WTC11 (cell line): ENCODE results near the gene CCDC82. TPM values are rescaled to one million over a fixed set of nuclear protein-coding genes. Genes with fewer than 3 reads are reported as not detected.

ENCODE experiments used
- ATAC-seq: fragments of 200-7000 bp; cut with Tn5 transposase; 2 replicates; pipeline ENCODE4 v1.10.0; 2021; ENCODE audit warnings: mild to moderate bottlenecking, moderate library complexity
- CTCF ChIA-PET: fragments of 300-600 bp; sonication (Branson Sonifier 250); formaldehyde crosslinking; loops from one replicate; lab custom pipeline; 2021; ENCODE audit warnings: antibody characterized with exemption; lab: Charles Lee
- POLR2A ChIA-PET: fragments of 350-600 bp; sonication (Branson Sonifier 250); formaldehyde crosslinking; loops from one replicate; lab custom pipeline; 2021; ENCODE audit warnings: antibody characterized with exemption; lab: Charles Lee
- DNase-seq: peaks from one replicate; pipeline ENCODE4 v3.0.0; 2021; ENCODE audit warnings: low spot score
- H3K27ac Mint-ChIP-seq: 2 replicates; pipeline ENCODE4 v1.8.0; 2021; ENCODE audit warnings: mixed read lengths
- H3K27me3 Mint-ChIP-seq: 2 replicates; pipeline ENCODE4 v1.8.0; 2021; ENCODE audit warnings: low read depth, mild to moderate bottlenecking, moderate library complexity, mixed read lengths
- H3K36me3 Mint-ChIP-seq: 2 replicates; pipeline ENCODE4 v1.8.0; 2021; ENCODE audit warnings: mixed read lengths
- H3K4me1 Mint-ChIP-seq: 2 replicates; pipeline ENCODE4 v1.8.0; 2022; ENCODE audit warnings: mixed read lengths
- H3K4me3 Mint-ChIP-seq: 2 replicates; pipeline ENCODE4 v1.8.0; 2021; ENCODE audit warnings: mild to moderate bottlenecking, moderate library complexity, mixed read lengths
- H3K9me3 Mint-ChIP-seq: 2 replicates; pipeline ENCODE4 v1.8.0; 2021; ENCODE audit warnings: mixed read lengths
- ESRRA ChIP-seq: sonication (generic); formaldehyde crosslinking; IDR thresholded peaks from 2 replicates; pipeline ENCODE4 v1.8.1; 2022; ENCODE audit warnings: mild to moderate bottlenecking, missing genetic modification reagents, borderline replicate concordance
- FOXK1 ChIP-seq: sonication (generic); formaldehyde crosslinking; IDR thresholded peaks from 2 replicates; pipeline ENCODE4 v1.8.0; 2022; ENCODE audit warnings: mild to moderate bottlenecking, moderate library complexity, missing genetic modification reagents
- FOXP4 ChIP-seq: sonication (generic); formaldehyde crosslinking; IDR thresholded peaks from 2 replicates; pipeline ENCODE4 v1.8.0; 2022; ENCODE audit warnings: mild to moderate bottlenecking, missing genetic modification reagents
- GTF2I ChIP-seq: fragments of 250-450 bp; sonication (Bioruptor Pico); conservative IDR thresholded peaks from 2 replicates; pipeline ENCODE4 v1.4.0; 2021; ENCODE audit warnings: mild to moderate bottlenecking
- JAZF1 ChIP-seq: fragments of 250-450 bp; sonication (Bioruptor Pico); IDR thresholded peaks from 2 replicates; pipeline ENCODE4 v1.9.0; 2021; ENCODE audit warnings: moderate library complexity, mild to moderate bottlenecking, inconsistent platforms
- MYBL2 ChIP-seq: sonication (generic); formaldehyde crosslinking; IDR thresholded peaks from 2 replicates; pipeline ENCODE4 v1.8.1; 2023; ENCODE audit warnings: mild to moderate bottlenecking, moderate library complexity, missing genetic modification reagents
- NR2C2 ChIP-seq: sonication (generic); formaldehyde crosslinking; IDR thresholded peaks from 2 replicates; pipeline ENCODE4 v1.8.0; 2022; ENCODE audit warnings: mild to moderate bottlenecking, missing genetic modification reagents
- RELA ChIP-seq: sonication (generic); formaldehyde crosslinking; IDR thresholded peaks from 2 replicates; pipeline ENCODE4 v1.8.1; 2022; ENCODE audit warnings: missing genetic modification reagents, mild to moderate bottlenecking, borderline replicate concordance
- RORB ChIP-seq: fragments of 250-450 bp; sonication (Bioruptor Pico); IDR thresholded peaks from 2 replicates; pipeline ENCODE4 v1.9.0; 2021; ENCODE audit warnings: mild to moderate bottlenecking
- USF2 ChIP-seq: sonication (generic); formaldehyde crosslinking; IDR thresholded peaks from 2 replicates; pipeline ENCODE4 v1.8.1; 2023; ENCODE audit warnings: mild to moderate bottlenecking, missing genetic modification reagents, moderate library complexity
- ZNF138 ChIP-seq: sonication (generic); formaldehyde crosslinking; conservative IDR thresholded peaks from 2 replicates; pipeline ENCODE4 v1.8.1; 2022; ENCODE audit warnings: mild to moderate bottlenecking, moderate library complexity, missing genetic modification reagents
- ZNF425 ChIP-seq: fragments of 250-450 bp; sonication (Bioruptor Pico); conservative IDR thresholded peaks from 2 replicates; pipeline ENCODE4 v1.9.0; 2021; ENCODE audit warnings: mild to moderate bottlenecking
- ZNF671 ChIP-seq: fragments of 250-450 bp; sonication (Bioruptor Pico); IDR thresholded peaks from 2 replicates; pipeline ENCODE4 v1.8.0; 2021; ENCODE audit warnings: mild to moderate bottlenecking
- total RNA-seq: library from RNA; stranded (reverse); gene quantifications from 3 replicates; pipeline ENCODE4 v1.2.3, GENCODE V29; 2021
- TF ChIP-seq, protein P1 (sequence below): sonication (generic); formaldehyde crosslinking; IDR thresholded peaks from 2 replicates; pipeline ENCODE4 v1.8.1; 2023; ENCODE audit warnings: mild to moderate bottlenecking, missing genetic modification reagents

The CCDC82 gene
- total RNA-seq, 1 experiment from 2014 or later = 16.3 TPM

DNA sequence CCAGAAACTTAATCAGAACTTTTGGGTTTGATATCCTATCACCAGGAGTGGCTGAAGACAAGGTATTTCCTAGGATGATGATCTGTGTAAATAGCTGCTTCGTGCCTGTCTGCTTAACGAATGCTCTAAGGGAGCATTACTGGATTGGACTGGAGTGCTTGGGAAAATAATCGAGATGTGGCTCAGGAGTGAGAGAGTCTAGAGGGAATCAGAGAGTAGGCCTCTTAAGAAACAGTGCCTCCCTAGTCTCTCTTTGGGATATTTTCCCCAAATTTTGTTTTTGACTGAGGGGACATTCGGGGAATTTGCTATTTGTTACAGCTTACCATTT, 49.2 kb downstream of the CCDC82 start:
- H3K36me3 Mint-ChIP-seq = no peaks in the 10 kb centered on the region

DNA sequence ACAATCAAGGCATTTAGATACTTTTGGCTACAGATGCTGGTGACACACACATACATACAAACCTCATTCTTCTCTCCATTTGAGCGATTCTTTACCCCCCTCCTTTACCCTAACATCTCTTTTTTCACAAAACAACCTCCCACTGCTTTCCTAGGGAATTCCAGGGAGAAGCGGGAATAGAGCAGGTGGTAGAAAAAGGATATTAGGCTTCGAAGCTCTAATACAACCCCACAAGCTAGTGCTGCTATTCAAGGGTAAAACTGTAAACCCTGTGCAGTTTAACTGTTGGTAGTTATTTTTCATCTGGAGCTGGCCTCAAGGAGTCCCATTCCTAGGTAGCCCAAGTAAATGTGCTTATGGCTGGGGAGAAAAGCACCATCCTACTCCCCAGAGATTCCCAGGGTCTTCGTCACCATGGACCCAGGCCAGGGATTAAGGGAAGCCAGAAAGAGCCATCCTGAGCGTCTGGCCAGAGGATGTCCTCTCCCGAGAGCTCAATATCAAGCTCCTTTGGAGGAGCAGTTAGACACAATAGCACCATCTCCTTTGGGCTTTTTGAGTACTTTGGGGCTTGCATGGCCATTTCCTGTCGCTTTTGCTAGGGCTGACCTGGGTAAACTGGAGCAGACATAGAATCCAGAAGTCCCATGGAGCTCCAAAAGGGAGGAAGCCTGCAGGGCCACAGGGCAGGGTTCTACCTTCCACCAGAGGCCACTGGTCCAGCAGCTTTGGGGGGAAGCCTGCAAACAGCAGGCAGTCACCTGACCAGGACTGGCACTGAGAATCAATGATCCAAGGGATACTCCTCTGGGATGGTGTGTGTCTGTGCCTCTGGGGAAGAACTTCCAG, 49.8 kb downstream of the CCDC82 start:
- Mint-ChIP-seq H3K27ac (no peak overlapping the region), H3K4me3 (no peak overlapping the region), H3K27me3 (no peaks in the 10 kb centered on the region), H3K4me1 (peaks cover 76% of the 10 kb centered on the region), H3K36me3 (no peaks in the 10 kb centered on the region), H3K9me3 (no peaks in the 10 kb centered on the region)
- ChIA-PET CTCF (interaction anchor here (0.5 to 5.2 kb wide), 7 partner anchors 10 to 400 kb away, joined by 3 to 107 read pairs (median 3); no protein-coding TSS in a partner anchor), POLR2A (no interaction called here)
- TF ChIP-seq GTF2I (CRISPR knock-in tag) (no peak), ESRRA (no peak), USF2 (CRISPR knock-in tag) (peak; percentile 61), RORB (CRISPR knock-in tag) (no peak)
- ATAC-seq (no peak), DNase-seq (no peak)

More for the DNA sequence above, 49.2 kb downstream of the CCDC82 start:
- DNase-seq (no peak), ATAC-seq (no peak)
- Mint-ChIP-seq H3K27ac (no peak overlapping the region), H3K4me1 (peaks cover 71% of the 10 kb centered on the region), H3K27me3 (no peaks in the 10 kb centered on the region), H3K9me3 (no peaks in the 10 kb centered on the region), H3K4me3 (no peak overlapping the region)
- no peak for TF ChIP-seq ZNF138
- TF ChIP-seq ZNF671 (CRISPR knock-in tag) = no peak
- TF ChIP-seq FOXK1 (CRISPR knock-in tag) = no peak
- no peak for TF ChIP-seq USF2 (CRISPR knock-in tag)
- no peak for TF ChIP-seq MYBL2
- TF ChIP-seq, protein P1, sequence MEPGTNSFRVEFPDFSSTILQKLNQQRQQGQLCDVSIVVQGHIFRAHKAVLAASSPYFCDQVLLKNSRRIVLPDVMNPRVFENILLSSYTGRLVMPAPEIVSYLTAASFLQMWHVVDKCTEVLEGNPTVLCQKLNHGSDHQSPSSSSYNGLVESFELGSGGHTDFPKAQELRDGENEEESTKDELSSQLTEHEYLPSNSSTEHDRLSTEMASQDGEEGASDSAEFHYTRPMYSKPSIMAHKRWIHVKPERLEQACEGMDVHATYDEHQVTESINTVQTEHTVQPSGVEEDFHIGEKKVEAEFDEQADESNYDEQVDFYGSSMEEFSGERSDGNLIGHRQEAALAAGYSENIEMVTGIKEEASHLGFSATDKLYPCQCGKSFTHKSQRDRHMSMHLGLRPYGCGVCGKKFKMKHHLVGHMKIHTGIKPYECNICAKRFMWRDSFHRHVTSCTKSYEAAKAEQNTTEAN (CRISPR knock-in tag) = no peak
- TF ChIP-seq NR2C2 (CRISPR knock-in tag) = no peak
- TF ChIP-seq JAZF1 (CRISPR knock-in tag) = no peak
- no peak for TF ChIP-seq FOXP4
- no peak for TF ChIP-seq ZNF425 (CRISPR knock-in tag)
- no peak for TF ChIP-seq RELA (CRISPR knock-in tag)
- ChIA-PET CTCF (interaction anchor here (0.6 to 5.2 kb wide), 7 partner anchors 49 to 285 kb away, joined by 3 to 107 read pairs (median 4); partner anchors contain the start of genes CCDC82 and JRKL), POLR2A (no interaction called here)
